Effector CD4-positive, alpha-beta T cell (primary cell): ENCODE measurements around the gene MCM6.
"Not testable (repeated sequence)": the region's sequence is repeated elsewhere in the genome, so short reads cannot be mapped to it uniquely, and the experiment has no call there.

Experiments
- DNase-seq: peaks from one replicate; pipeline ENCODE4 v3.0.0-alpha.2; 2020
- total RNA-seq: gene quantifications from one replicate; lab custom pipeline; 2026; lab: John Stamatoyannopoulos, UW

Gene MCM6
- 36.2 reads per million, percentile 61 among the genes with 10 or more reads in this experiment for total RNA-seq

DNA sequence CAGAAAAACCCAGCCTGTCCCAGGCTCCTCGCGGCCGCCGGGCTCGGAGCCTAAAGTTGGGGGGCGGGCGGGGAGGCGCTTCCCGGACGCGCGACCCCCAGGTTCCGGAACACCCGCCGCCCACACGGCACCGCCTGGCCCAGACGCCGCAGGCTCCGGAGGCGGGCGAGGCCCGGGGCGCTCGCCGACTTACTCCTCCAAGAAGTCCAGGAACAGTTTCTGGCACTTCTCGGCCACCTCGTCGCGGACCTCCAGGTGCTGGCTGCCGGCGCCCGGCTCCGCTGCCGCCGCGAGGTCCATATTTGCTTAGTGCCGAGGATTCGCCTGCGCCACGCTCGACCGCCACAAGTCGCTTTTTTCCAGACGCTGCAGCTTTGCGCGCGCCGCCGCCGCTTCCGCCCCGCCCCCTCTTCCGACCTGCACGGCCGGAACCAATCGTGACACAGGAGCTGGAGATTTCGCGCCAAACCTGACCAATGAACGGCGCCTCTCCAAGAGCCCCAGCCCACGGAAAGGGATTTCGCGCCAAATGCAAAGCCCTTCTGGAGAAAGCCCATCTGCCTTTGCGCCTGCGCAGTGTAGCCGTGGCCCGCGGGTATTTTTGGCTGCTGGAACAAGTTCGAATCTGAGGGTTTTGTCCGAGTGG is at the start of gene MCM6:
MCM6 (minus strand) TSS at position 378 of the 646 bp plus-strand sequence; CDS start at position 300, 78 bp downstream.
- peak; percentile 96 for DNase-seq

DNA sequence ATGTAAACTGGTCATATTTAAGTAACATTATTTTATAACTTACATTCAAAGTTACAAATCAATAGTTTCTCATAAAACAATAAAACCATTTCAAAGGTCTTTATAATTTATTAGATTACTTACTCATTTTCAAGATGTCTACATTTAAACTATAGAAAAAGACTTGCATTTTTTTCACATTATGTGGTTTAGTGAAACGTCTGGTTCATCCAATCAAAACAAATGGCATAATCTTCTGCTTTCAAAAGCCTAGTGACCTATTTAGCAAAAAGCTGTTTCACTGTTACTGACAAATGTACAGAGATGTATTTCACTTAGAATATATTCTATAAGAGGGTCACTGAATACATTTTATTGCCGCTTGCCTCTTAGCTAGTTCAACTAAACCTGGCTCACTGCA is 49.3 kb upstream of the MCM6 start:
- DNase-seq = no peak

DNA sequence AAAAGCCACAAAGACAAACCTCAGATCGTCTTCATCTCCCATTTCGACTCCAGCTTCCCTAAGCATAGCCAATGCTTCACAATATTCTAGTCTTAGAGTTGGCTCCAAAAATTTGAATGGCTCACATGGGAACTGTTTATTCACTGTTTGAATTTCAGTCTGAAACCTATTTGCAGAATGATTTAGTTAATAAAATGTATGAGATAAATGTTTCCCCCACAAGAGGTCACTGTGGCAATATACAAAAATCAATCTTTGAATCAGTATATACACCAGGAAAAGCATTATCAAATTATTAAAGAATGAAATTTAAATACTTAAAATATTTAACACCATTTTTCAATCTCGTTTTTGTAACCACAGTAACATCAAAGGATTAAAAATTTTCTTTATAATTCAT is 40.0 kb upstream of the MCM6 start:
- DNase-seq = peak; percentile 17

DNA sequence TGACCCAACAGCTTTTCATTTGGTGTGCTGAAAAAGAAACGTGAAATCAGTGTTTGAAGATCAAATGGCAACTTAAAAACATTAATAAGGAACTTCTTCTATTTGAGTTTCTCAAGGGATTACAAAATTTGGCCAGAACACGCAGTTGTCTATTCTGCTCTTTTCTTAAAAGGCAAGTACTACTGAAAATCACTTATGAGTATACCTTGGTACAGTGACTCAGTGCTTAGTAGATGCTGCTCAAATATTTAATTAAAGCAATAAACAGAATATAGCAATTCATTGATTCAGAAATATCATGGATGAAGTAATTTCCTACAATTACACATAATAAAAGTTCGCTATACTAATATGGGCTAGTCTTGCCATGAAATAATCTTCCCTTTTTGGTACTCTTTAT is 38.2 kb upstream of the MCM6 start:
- no peak for DNase-seq

DNA sequence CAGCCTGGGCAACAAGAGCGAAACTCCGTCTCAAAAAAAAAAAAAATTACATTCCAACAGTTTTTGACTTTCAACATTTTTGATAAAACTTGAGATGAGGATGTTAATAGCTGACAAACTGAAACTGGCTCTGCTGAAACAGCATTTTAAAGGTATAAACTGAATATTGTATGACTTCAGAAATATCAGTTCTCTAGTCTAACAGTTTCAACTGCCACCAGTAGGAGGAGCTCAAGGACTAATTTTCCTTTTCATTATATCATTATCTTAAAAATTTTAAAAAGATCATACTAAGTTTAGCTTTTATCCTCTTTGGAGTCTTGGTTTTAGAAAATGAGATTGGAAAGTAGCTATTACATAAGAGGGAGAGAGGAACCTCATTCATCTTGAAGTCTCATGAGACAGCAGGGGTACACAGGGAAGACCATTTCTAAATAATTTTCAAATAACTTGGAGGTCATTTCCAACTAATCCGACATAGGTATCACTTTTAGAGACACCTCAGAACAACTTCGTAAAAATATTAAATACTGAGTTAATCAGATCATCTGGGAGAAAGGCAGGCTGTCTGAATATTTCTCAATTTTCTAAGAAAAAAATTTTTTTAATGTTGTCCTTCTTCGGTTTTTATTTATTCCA is 37.6 kb upstream of the MCM6 start:
- DNase-seq = peak; percentile 50

DNA sequence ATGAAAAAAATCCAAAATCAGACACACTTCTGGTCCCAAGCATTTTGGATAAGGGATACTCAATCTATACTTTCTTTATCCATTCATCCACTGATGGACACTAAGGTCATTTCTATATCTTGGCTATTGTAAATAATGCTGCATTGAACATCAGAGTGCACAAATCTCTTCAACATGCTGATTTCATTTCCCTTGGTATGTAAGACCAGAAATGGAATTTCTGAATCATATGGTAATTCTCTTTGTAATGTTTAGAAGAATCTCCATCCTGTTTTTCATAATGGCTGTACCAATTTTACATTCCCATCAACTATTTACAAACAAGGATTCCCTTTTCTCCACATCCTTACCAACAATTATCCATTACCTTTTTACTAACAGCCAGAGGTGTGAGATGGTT is 33.7 kb upstream of the MCM6 start:
- no peak for DNase-seq

DNA sequence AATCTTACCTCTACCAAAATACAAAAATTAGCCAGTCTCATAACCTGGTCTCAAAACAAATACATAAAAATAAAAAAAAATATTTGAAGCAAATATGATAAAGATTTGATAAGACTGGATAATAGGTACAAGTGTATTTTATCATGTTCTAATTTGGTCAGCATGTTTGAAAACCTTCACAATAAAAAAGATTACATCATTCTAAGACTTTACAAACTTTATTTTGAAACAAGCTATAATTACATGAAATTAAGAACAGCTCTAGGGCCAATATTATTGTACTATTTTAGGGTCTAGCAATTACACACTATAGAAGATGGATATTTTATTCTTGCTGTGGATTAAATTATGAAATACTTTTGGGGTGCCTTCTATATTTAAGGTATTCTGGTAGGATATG is 29.4 kb upstream of the MCM6 start:
- DNase-seq = no peak

DNA sequence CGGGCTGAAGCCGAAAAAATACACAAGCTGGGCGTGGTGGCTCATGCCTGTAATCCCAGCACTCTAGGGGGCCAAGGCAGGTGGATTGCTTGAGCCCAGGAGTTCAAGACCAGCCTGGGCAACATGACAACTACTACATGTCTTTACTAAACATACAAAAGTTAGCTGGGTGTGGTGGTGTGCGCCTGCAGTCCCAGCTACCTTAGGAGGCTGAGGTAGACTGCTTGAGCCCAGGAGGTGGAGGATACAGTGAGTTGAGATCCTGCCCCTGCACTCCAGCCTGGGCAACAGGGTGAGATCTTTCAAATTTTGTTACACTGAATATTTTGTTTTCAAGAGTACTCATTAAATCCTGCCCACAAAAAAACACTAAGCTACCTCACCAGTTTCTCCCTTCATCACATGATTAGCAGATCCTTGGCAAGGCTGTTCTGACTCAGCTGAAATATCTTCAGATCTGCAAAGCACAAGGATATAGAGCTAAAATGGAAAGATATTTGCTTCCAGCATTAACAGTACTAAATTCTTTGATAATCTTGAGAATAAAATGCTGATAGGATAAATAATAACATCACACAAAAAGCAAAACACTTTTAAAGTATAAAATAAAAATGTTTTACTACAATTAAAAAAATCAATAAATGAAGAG is 28.2 kb upstream of the MCM6 start:
- no peak for DNase-seq

DNA sequence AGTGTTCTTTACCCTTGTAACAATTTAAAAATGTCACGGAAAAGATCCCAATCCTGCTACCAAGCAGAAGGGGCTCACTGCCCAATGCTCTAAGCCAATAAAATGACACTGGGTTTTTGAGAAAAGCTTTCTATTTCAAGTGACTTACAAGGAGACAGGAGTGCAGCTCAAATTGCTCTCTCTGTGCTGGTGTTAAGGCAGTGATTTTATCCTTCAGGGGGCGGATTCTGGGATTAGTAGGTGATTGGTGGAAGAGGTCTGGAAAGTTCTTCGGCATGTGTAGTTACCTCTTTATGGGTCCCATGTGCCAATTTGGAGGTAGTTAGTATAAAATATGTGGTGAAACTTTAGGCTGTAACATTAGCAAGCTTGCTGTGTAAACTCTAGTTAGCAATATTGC is 27.4 kb upstream of the MCM6 start:
- no peak for DNase-seq

DNA sequence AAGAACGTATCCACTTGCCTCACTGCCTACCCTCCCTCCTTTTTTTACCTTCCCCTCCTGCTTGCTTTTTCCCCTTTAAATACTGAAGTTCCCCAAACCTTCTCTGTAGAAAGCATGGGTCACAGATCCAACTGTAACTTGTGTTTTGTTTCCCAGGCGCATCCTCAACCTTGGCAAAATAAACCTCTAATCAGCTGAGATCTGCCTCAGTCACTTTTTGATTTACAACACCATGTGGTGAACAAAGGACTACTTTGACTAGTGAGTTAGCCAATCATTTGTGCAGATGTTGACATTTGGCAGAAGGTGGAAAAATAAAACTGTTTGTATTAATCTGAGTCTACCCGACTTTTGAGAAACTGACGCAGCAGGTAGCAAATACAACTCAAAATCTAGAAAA is 23.3 kb upstream of the MCM6 start:
- DNase-seq = no peak

DNA sequence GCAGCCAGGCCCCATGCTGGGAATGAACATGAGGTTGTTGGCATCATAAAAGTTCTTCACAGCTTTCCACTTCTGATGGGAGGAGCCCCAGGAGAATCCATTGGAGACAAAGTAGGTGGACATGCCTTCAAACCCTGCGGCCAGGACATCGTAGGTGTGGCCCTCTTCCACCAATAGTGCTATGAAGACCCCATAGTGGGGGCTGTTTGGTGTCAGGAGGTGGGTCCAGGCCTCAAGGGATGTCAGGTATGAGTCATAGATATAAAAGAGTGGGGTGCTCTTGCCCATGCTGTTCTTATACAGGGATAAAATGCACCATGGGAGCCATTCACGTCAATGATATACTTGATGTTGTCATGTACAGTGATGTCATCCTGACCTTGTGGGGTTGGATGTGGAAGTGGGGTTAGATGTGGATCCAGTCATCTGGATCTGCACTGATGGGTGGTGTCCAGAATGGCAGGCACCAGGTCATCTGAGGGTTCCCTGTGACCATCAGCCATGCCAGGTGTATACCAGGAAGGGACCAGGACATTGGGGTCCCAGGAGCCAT is 22.1 kb upstream of the MCM6 start:
- no peak for DNase-seq

DNA sequence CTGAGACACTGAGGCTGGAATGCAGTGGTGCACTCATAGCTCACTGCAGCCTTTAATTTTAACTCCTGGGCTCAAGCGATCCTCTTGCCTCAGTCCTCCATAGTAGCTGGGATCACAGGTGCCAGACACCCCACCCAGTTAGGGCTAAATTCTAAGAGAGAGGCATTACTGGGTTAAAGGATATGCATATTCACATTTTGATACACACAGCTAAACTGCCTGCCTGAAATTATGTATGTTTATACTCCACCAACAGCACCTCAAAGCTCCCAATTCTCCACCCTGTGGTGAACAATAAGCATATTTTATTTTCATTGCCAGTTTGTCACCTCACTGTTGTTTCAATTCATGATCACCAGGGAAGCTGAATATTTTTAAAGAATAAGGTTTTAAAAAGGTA is 18.7 kb upstream of the MCM6 start:
- no peak for DNase-seq

DNA sequence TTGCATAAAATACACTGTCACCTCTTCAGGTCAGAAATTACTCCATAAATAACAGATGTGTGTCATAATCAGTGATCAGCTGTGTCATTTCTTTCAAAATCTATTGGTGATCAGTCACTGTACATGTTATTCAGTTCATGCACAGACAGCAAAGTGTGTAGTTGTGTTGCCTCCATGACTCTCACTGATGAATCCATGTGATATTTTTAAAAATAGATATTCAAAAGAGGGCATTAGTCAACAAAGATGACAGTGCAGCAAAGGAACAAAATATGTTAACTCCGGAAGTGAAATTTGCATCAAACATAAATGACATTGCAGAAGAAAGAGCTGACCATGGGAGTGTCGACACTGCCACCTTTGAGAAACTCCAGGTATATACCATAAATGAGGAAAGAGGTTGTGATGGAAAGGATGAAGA is 17.1 kb upstream of the MCM6 start:
- DNase-seq = no peak

DNA sequence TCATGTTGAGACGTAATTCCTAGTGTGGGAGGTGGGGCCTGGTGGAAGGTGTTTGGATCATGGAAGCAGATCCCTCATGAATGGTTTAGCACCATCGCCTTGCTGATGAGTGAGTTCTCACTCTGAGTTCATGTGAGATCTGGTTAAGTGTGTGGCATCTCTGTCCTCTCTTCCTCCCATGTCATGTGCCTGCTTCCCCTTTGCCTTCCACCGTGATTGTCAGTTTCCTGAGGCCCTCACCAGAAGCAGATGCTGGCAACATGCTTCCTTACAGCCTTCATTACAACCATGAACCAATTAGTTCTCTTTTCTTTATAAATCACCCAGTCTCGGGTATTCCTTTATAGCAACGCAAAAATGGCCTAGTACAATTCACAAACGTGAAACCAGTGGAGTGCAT is 14.6 kb upstream of the MCM6 start:
- no peak for DNase-seq

DNA sequence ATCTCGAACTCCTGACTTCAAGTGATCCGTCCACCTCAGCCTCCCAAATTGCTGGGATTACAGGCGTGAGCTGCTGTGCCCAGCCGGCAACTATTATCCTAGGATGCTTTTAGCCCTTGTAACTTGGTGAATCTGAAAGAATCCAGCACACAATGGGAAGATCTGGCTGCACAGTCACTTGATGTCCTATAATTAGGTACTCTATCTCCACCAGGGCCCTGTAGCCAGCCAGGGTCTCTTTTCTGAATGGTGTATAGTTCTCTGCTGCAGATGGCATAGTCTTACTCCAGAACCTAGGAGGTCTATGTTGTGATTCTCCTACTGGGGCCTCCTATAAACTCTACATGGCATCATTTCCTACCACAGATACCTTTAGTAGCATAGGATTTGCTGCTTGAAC is 13.9 kb upstream of the MCM6 start:
- no peak for DNase-seq

DNA sequence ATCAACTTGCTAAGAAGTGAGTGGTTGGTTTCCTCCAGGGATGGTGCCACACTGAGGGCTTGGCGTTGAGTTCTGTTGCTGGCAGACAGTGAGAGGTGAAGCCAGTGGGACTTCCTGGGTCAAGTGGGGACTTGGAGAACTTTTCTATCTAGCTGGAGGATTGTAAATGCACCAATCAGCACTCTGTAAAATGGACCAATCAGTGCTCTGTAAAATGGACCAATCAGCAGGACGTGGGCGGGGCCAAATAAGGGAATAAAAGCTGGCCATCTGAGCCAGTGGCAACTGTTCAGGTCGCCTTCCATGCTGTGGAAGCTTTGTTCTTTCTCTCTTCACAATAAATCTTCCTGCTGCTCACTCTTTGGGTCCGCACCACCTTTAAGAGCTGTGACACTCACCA is 12.3 kb upstream of the MCM6 start:
- DNase-seq = not testable (repeated sequence)

DNA sequence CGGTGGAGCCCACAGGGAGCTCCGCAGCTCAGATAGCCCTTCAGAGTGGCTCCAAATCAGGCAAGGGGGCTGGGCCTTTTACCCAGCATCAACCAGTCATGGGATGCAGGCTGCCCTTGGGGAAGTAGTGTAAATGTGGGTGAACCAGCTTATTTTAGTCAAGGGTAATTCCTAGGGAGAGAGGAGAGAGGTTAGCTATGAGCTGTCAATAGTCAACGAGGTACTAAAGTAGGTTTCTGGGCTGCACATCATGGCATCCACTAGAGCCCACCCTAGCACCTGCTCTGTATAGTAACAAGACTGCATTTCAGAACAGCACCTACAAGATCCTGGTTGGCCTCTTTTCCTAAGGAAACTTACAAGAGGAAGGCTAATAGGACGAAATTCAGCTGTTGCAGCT is 9.5 kb upstream of the MCM6 start:
- DNase-seq = no peak

DNA sequence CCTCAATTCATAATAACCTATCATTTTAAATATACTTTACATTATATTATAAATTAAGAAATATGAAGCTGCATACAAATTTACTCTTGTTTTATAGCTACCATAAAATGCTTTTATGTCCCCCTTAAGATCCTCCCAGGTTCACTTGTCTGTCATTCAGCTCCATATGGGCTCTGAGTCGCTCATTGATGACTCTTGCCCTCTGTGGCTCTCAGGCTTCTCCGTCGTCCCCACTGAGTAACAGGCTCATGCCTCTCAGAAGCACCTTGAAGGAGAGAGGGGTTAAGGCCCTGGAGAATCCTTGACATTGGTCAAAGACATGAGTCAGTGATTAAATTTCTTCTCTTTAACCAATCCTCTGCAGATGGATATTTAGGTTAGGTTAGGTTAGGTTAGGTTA is 6.2 kb upstream of the MCM6 start:
- no peak for DNase-seq

DNA sequence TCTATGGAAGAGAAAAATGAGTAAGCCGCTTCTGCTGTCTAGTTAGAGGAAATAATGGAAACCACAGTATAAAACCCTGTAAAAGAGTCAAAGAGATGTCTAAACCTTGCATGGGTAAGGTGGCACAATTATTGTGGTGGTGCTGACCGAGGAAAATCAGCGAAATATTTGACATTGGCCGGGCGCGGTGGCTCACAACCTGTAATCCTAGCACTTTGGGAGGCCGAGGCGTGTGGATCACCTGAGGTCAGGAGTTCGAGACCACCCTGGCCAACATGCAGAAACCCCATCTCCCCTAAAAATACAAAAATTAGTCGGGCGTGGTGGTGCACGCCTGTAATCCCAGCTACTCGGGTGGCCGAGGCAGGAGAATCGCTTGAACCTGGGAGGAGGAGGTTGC is 527 bp upstream of the MCM6 start:
- DNase-seq = not testable (repeated sequence)

DNA sequence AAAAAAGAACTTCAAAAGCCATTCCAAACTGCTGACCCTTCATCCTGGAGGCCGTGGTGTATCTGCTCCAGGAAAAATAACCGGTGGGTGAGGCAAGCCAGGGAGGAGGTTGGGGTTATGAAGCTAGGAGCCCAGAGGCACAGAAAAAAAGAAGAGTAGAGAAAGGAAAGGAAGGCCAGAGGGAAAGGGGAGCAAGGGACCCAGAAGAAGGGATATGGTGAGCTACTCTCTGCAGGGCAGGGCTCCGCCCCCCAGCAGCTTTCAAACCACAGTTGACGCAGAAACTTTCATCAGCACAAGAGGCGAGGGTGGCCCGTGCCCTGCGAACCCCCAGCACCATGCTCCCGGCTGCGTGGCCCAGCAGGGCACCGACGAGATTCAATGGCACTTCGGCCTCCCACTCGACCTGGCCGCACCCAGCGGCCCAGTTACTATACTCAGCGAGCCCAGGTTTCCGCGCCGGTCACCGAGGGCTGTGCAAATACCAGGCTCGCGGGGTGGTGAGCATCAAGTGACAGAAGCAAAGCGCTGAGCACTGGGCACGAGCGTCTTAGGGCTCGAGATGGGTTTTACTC is 665 bp downstream of the MCM6 start:
- peak; percentile 64 for DNase-seq

DNA sequence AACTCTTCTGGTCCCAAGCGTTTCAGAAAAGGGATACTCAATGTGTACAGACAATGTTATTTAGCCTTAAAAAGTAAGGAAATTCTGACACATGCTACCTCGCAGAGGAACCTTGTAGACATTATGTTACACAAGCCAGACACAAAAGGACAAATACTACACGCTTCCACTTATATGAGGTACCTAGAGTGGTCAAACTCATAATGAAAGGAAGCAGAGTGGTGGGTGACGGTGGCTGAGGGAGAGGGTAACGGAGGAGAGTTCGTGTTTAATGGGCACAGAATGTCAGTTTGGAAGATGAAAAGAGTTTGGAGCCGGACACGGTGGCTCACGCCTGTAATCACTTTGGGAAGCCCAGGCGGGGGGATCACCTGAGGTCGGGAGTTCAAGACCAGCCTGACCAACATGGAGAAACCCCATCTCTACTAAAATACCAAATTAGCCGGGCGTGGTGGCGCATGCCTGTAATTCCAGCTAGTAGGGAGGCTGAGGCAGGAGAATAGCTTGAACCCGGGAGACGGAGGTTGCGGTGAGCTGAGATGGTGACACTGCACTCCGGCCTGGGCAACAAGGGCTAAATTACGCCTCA is 1.4 kb downstream of the MCM6 start:
- DNase-seq = no peak

DNA sequence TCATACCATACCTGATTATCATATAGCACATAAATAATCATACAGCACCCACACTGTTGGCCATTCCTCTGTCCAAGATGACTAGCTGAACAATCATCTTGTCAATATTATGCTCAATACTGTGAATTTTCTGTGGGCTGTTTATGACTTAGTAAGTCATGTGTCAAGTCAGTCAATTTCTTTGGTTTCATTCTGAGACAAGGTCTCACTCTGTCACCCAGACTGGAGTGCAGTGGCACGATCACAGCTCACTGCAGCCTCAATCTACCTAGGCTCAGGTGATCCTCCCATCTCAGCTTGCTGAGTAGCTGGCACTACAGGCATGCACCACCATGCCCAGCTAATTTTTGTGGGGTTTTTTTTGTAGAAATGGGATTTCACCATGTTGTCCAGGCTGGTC is 5.7 kb downstream of the MCM6 start:
- DNase-seq = no peak

DNA sequence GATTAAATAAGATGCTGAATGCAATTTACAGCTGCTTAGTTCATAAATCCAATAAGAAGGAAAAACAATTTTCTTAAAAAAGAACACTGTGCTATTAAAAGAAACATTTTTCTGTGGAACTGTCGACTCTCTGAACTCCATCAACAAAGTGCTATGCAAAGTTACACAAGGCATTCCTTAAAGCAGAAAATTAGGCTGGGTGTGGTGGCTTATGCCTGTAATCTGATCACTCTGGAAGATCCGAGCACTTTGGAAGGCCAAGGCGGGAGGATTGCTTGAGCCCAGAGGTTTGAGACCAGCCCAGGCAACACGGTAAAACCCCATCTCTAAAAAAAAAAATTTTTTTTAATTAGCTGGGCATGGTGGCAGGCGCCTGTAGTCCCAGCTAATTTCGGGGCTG is 13.0 kb downstream of the MCM6 start:
- no peak for DNase-seq
